ENCODE measurements around the gene MAGIX. TPM values are rescaled to one million over a fixed set of nuclear protein-coding genes. Genes with fewer than 3 reads are reported as not detected.

The MAGIX gene
- total and polyA plus RNA-seq, 8 donors = 1.6 to 9.4 (median 2.4) TPM

DNA sequence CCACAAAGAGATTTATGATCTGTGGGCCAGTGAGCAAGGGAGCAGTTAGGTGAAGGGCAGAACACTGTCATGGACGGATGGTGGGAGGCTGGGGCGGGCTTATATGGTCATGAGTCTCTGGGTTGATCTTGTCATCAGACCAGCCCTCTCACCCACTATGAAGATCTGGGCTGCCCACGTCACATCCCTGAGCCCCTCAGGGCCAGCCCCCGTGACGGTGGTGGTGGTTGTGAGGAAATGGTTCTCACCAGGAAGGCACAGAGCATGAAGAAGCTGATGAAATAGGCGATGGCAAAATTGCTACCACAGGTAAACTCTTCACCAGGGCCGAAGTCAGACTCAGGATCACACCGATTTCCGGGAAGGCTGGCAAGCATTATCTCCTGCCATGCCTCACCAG, 48.5 kb downstream of the MAGIX start:
- no peak for DNase-seq
- TF ChIP-seq CTCF (IDR thresholded peaks at IDR 0.05) = no peak
- no peak overlapping the region for H3K27ac ChIP-seq
- H3K4me1 ChIP-seq = no peaks in the 10 kb centered on the region
- no peaks in the 10 kb centered on the region for H3K36me3 ChIP-seq
- no peaks in the 10 kb centered on the region for H3K9me3 ChIP-seq
- ATAC-seq = no peak
- H3K4me3 ChIP-seq = no peak overlapping the region
- intact Hi-C loops (cut with DNase I) = no loop called here
- H3K27me3 ChIP-seq = no peaks in the 10 kb centered on the region

GRCh38 chrX:49212209-49212608, 49.7 kb downstream of the MAGIX start:
- no peak for TF ChIP-seq CTCF (IDR thresholded peaks at IDR 0.05)
- Histone ChIP-seq H3K27ac (no peak overlapping the region), H3K4me1 (no peaks in the 10 kb centered on the region), H3K4me3 (no peak overlapping the region), H3K27me3 (no peaks in the 10 kb centered on the region), H3K9me3 (no peaks in the 10 kb centered on the region), H3K36me3 (no peaks in the 10 kb centered on the region)
- intact Hi-C loops (cut with DNase I) = loop anchor here in 1 of 2 donors (2.0 kb wide), 1 partner anchor 73 kb away; no protein-coding TSS in a partner anchor
- DNase-seq (no peak), ATAC-seq (no peak)

- TF ChIP-seq CTCF (IDR thresholded peaks at IDR 0.05) = no peak
Measured at GRCh38 chrX:49212861-49213260, 50.3 kb downstream of the MAGIX start.

DNA sequence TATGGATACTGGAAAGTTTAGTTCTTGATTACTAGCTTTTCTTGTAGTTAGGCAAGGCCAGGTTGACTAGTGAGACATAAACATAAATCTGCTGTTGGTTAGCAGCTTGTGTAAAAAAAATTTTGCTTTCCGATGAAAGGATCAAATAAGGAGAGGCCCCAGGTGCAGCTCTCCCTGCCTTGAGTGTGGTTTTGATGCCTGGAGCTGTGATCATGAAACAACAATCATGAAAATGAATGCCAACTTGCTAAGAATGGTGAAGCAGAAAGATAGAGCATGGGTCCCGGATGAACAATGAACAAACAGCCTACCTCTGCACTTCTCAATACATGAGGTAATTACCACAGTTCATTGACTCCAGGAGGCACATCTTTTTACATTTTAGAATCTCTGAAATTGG, 51.9 kb downstream of the MAGIX start:
- no peak for DNase-seq
- no peak for TF ChIP-seq CTCF (IDR thresholded peaks at IDR 0.05)
- no peaks in the 10 kb centered on the region for H3K36me3 ChIP-seq
- no peaks in the 10 kb centered on the region for H3K27me3 ChIP-seq
- no peak overlapping the region for H3K27ac ChIP-seq
- no peaks in the 10 kb centered on the region for H3K4me1 ChIP-seq
- no peak for ATAC-seq
- no peaks in the 10 kb centered on the region for H3K9me3 ChIP-seq
- intact Hi-C loops (cut with DNase I) = no loop called here
- H3K4me3 ChIP-seq = no peak overlapping the region

More at GRCh38 chrX:49212861-49213260, 50.3 kb downstream of the MAGIX start:
- Histone ChIP-seq H3K27ac (no peak overlapping the region), H3K36me3 (no peaks in the 10 kb centered on the region), H3K9me3 (no peaks in the 10 kb centered on the region), H3K27me3 (no peaks in the 10 kb centered on the region), H3K4me1 (no peaks in the 10 kb centered on the region), H3K4me3 (no peak overlapping the region)
- intact Hi-C loops (cut with DNase I) = loop anchor here in 1 of 2 donors (2.0 kb wide), 1 partner anchor 74 kb away; no protein-coding TSS in a partner anchor
- DNase-seq = no peak
- ATAC-seq = no peak

GRCh38 chrX:49214996-49215526, 52.5 kb downstream of the MAGIX start:
- no peak for DNase-seq
- Histone ChIP-seq H3K9me3 (no peaks in the 10 kb centered on the region), H3K27ac (no peak overlapping the region), H3K4me3 (no peak overlapping the region), H3K36me3 (no peaks in the 10 kb centered on the region), H3K27me3 (no peaks in the 10 kb centered on the region), H3K4me1 (no peaks in the 10 kb centered on the region)
- intact Hi-C loops (cut with DNase I) = no loop called here
- no peak for TF ChIP-seq CTCF (IDR thresholded peaks at IDR 0.05)
- ATAC-seq = no peak

Other genes with a start within 250 kb of the MAGIX start
- 10 to 100 TPM; 14.2 to 17.7 TPM for gene PIM2, start 243.7 kb upstream of the MAGIX start, total RNA-seq
- 1 to 10 TPM; 4.6 to 8.3 (median 5.0) TPM for gene PIM2, start 243.7 kb upstream of the MAGIX start, polyA plus RNA-seq (ENCODE audit: insufficient read length in 6 of 6)
- gene OTUD5, start 205.2 kb upstream of the MAGIX start, total RNA-seq = 10 to 100 TPM; 38.1 to 41.7 TPM
- 10 to 100 TPM; 56.4 to 60.4 (median 59.6) TPM for gene OTUD5, start 205.2 kb upstream of the MAGIX start, polyA plus RNA-seq (ENCODE audit: insufficient read length in 6 of 6)
- 1 to 10 TPM; 2.3 to 4.3 TPM for gene KCND1, start 190.9 kb upstream of the MAGIX start, total RNA-seq
- gene KCND1, start 190.9 kb upstream of the MAGIX start, polyA plus RNA-seq (ENCODE audit: insufficient read length in 6 of 6) = 1 to 10 TPM; 4.0 to 5.7 (median 4.5) TPM
- gene GRIPAP1, start 160.5 kb upstream of the MAGIX start, total RNA-seq = 10 to 100 TPM; 36.1 to 52.2 TPM
- 10 to 100 TPM; 49.1 to 67.1 (median 61.3) TPM for gene GRIPAP1, start 160.5 kb upstream of the MAGIX start, polyA plus RNA-seq (ENCODE audit: insufficient read length in 6 of 6)
- gene TFE3, start 119.4 kb upstream of the MAGIX start, total RNA-seq = 10 to 100 TPM; 48.0 to 63.5 TPM
- gene TFE3, start 119.4 kb upstream of the MAGIX start, polyA plus RNA-seq (ENCODE audit: insufficient read length in 6 of 6) = 10 to 100 TPM; 36.2 to 46.6 (median 40.2) TPM
- gene CCDC120, start 103.8 kb upstream of the MAGIX start, total RNA-seq = 10 to 100 TPM in 1 of 2 donors, 1 to 10 TPM in 1; 9.7 to 11.9 TPM
- gene CCDC120, start 103.8 kb upstream of the MAGIX start, polyA plus RNA-seq (ENCODE audit: insufficient read length in 6 of 6) = 10 to 100 TPM; 13.5 to 19.5 (median 16.2) TPM
- 10 to 100 TPM; 37.3 to 40.0 TPM for gene PRAF2, start 88.8 kb upstream of the MAGIX start, total RNA-seq
- gene PRAF2, start 88.8 kb upstream of the MAGIX start, polyA plus RNA-seq (ENCODE audit: insufficient read length in 6 of 6) = 10 to 100 TPM; 26.6 to 38.0 (median 33.3) TPM
- gene WDR45, start 82.9 kb upstream of the MAGIX start, total RNA-seq = 10 to 100 TPM; 47.5 to 51.6 TPM
- 10 to 100 TPM; 45.8 to 61.5 (median 48.2) TPM for gene WDR45, start 82.9 kb upstream of the MAGIX start, polyA plus RNA-seq (ENCODE audit: insufficient read length in 6 of 6)
- 10 to 100 TPM; 15.5 to 15.7 TPM for gene GPKOW, start 39.0 kb upstream of the MAGIX start, total RNA-seq
- 10 to 100 TPM; 19.9 to 24.8 (median 22.2) TPM for gene GPKOW, start 39.0 kb upstream of the MAGIX start, polyA plus RNA-seq (ENCODE audit: insufficient read length in 6 of 6)
- gene PLP2, start 9.1 kb downstream of the MAGIX start, total RNA-seq = 100 to 1,000 TPM in 1 of 2 donors, 10 to 100 TPM in 1; 79.8 to 241 TPM
- 10 to 100 TPM; 42.7 to 62.7 (median 49.7) TPM for gene PLP2, start 9.1 kb downstream of the MAGIX start, polyA plus RNA-seq (ENCODE audit: insufficient read length in 6 of 6)
- gene PRICKLE3, start 23.6 kb downstream of the MAGIX start, total RNA-seq = 10 to 100 TPM; 14.0 to 17.6 TPM
- gene PRICKLE3, start 23.6 kb downstream of the MAGIX start, polyA plus RNA-seq (ENCODE audit: insufficient read length in 6 of 6) = 1 to 10 TPM; 5.5 to 6.6 (median 5.6) TPM
- 1 to 10 TPM; 2.1 to 3.0 TPM for gene SYP, start 37.4 kb downstream of the MAGIX start, total RNA-seq
- gene SYP, start 37.4 kb downstream of the MAGIX start, polyA plus RNA-seq (ENCODE audit: insufficient read length in 6 of 6) = 1 to 10 TPM; 2.7 to 4.2 (median 3.1) TPM
- under 1 TPM; 0.21 to 0.73 TPM for gene CACNA1F, start 70.6 kb downstream of the MAGIX start, total RNA-seq
- gene CACNA1F, start 70.6 kb downstream of the MAGIX start, polyA plus RNA-seq (ENCODE audit: insufficient read length in 6 of 6) = under 1 TPM; 0.20 to 0.63 (median 0.25) TPM
- gene CCDC22, start 72.7 kb downstream of the MAGIX start, total RNA-seq = 10 to 100 TPM; 14.4 to 16.8 TPM
- gene CCDC22, start 72.7 kb downstream of the MAGIX start, polyA plus RNA-seq (ENCODE audit: insufficient read length in 6 of 6) = 10 to 100 TPM; 12.9 to 16.3 (median 14.6) TPM
- gene FOXP3, start 102.0 kb downstream of the MAGIX start, total RNA-seq = under 1 TPM; 0.29 to 0.45 TPM
- 1 to 10 TPM in 1 of 6 donors, under 1 TPM in 5; 0.41 to 1.0 (median 0.59) TPM for gene FOXP3, start 102.0 kb downstream of the MAGIX start, polyA plus RNA-seq (ENCODE audit: insufficient read length in 6 of 6)
- gene PPP1R3F, start 107.0 kb downstream of the MAGIX start, total RNA-seq = 1 to 10 TPM; 4.5 to 5.0 TPM
- gene PPP1R3F, start 107.0 kb downstream of the MAGIX start, polyA plus RNA-seq (ENCODE audit: insufficient read length in 6 of 6) = 1 to 10 TPM; 5.5 to 7.5 (median 6.5) TPM
- not detected for gene GAGE10, start 140.9 kb downstream of the MAGIX start, total RNA-seq
- under 1 TPM in 2 of 6 donors, not detected in 4; 0.31 to 0.33 TPM for gene GAGE10, start 140.9 kb downstream of the MAGIX start, polyA plus RNA-seq (ENCODE audit: insufficient read length in 6 of 6)
- not detected for gene GAGE12J, start 159.3 kb downstream of the MAGIX start, total RNA-seq
- gene GAGE12J, start 159.3 kb downstream of the MAGIX start, polyA plus RNA-seq (ENCODE audit: insufficient read length in 6 of 6) = not detected
- not detected for gene GAGE13, start 168.8 kb downstream of the MAGIX start, total RNA-seq
- gene GAGE13, start 168.8 kb downstream of the MAGIX start, polyA plus RNA-seq (ENCODE audit: insufficient read length in 6 of 6) = not detected